IPS-18c (cell line): ENCODE data around the gene KDM3A.

Experiments used
- H3K4me3 ChIP-seq: 2 replicates; pipeline ENCODE4 v1.7.0; 2013; ENCODE audit warnings: low read depth, mild to moderate bottlenecking, low read length, moderate library complexity; ENCODE audit not compliant: insufficient read depth
- H3K9me3 ChIP-seq: one replicate; pipeline ENCODE4 v1.6.1; 2013; ENCODE audit warnings: mild to moderate bottlenecking, low read length, moderate library complexity; ENCODE audit not compliant: control insufficient read depth, insufficient read depth

The KDM3A gene

GRCh38 chr2:86461042-86461743, 20.0 kb downstream of the KDM3A start:
- Histone ChIP-seq H3K4me3 (no peak overlapping the region), H3K9me3 (no peaks in the 10 kb centered on the region)

GRCh38 chr2:86464652-86465051, 23.5 kb downstream of the KDM3A start:
- Histone ChIP-seq H3K4me3 (no peak overlapping the region), H3K9me3 (no peaks in the 10 kb centered on the region)

DNA sequence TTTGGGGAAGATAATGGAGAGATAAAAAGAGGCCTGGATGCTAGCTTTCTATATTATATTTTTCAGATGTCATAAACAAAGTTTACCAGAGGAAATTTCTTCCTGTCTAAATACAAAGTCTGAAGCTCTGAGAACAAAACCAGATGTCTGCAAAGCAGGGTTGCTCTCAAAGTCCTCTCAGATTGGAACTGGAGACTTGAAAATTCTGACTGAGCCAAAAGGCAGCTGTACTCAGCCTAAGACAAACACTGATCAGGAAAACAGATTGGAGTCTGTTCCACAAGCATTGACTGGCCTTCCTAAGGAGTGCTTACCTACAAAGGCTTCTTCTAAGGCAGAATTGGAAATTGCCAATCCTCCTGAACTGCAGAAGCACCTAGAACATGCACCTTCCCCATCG, 25.1 kb downstream of the KDM3A start:
- H3K9me3 ChIP-seq, result no peaks in the 10 kb centered on the region
- H3K4me3 ChIP-seq, result no peak overlapping the region

DNA sequence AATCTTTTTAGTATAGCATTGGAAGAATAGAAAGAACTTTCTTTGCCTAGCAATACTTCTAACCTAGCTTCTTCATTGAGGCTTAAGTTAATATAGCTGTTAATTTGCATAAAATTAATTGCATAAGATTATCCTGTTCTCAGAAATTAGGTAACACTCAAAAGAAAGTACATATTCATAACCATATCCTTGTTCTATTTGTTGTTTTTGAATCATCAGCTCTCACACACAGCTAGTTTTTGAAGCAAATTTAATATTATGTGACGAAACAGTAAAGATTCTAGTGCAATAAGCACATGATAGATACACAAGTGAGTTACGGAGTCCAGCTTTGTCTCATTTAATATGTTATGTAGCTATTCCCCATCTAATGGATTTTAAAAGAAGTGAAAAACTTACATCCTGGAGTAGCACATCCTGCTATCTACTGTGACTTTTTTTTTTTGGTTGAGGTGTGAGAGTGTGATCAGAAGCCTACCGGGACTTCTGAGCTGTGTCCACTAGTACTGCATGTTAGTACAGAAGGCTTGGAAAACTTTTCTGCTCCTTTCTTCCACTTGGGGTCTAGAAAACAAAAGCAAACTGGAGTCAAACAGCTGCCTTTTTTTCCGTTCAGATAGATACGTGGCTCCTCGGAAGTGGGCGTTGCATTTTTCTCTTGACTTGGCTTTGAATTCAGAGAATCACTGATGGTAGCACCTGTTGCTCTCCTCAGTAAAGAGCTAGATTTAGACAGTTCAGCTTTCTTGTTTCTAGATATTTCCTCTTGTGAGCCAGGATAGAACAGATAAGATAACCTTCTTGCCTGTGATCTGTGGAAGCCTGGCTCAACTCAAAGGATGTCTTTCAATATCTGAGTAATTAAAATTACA, 27.2 kb downstream of the KDM3A start:
- no peaks in the 10 kb centered on the region for H3K9me3 ChIP-seq

DNA sequence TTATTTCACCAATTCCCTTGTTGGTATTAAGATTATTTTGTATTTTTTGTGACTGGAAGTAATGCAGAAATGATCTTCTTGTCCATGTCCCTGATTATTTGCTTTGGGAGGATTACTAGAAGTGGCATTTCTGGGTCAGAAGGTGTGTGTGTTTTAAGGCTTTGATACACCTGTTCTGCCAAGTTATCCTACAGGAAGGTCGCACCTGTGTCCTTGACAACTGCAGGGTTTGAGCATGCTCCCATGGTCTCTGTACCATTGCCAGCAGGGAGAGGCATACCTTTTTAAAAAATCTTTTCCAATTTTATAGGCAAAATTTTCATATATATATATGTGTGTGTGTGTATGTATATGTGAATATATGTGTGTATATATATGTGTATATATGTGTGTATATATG, 29.7 kb downstream of the KDM3A start:
- H3K9me3 ChIP-seq, result no peaks in the 10 kb centered on the region
- no peak overlapping the region for H3K4me3 ChIP-seq

More for the DNA sequence above, 27.2 kb downstream of the KDM3A start:
- H3K4me3 ChIP-seq, result no peak overlapping the region

- no peaks in the 10 kb centered on the region for H3K9me3 ChIP-seq
Observed at GRCh38 chr2:86471637-86472036, 30.5 kb downstream of the KDM3A start.

GRCh38 chr2:86476092-86476491, 34.9 kb downstream of the KDM3A start:
- Histone ChIP-seq H3K4me3 (no peak overlapping the region), H3K9me3 (no peaks in the 10 kb centered on the region)

More at GRCh38 chr2:86471637-86472036, 30.5 kb downstream of the KDM3A start:
- no peak overlapping the region for H3K4me3 ChIP-seq

GRCh38 chr2:86476918-86477317, 35.7 kb downstream of the KDM3A start:
- H3K4me3 ChIP-seq, result no peak overlapping the region
- H3K9me3 ChIP-seq, result no peaks in the 10 kb centered on the region

DNA sequence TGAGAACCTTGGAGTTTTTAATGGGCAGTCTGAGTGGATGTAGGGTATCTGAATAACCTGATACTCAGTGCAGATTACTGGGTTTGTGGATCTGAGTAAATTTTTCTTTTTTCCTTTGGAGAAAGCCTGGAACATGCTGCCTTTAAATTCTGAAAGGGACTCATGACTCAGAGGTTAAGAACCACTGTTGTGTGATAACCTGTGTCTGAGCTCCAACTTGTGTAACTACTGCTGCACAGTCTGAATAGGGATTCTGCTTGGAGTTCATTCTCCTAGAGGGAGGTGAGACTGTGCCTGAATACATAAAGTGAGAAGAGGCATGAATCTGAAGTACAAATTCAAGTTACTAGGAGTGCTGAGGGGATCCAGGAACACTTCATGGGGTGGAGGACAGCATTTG, 36.2 kb downstream of the KDM3A start:
- no peaks in the 10 kb centered on the region for H3K9me3 ChIP-seq

DNA sequence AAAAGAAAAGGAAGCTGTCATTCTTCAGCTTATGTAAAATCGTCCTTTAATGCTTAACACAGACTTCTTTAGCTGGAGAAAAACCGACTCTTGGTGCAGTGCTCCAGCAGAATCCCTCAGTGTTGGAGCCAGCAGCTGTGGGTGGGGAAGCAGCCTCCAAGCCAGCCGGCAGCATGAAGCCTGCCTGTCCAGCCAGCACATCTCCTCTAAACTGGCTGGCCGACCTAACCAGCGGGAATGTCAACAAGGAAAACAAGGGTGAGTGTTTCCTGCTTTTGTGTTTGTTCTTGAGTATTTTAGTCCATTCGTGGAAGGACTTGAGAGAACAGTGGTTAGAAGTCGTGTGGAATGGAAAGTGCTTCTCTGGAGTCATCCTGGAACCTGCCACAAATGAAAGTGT, 38.9 kb downstream of the KDM3A start:
- H3K9me3 ChIP-seq, result no peaks in the 10 kb centered on the region

More for the DNA sequence above, 36.2 kb downstream of the KDM3A start:
- no peak overlapping the region for H3K4me3 ChIP-seq

DNA sequence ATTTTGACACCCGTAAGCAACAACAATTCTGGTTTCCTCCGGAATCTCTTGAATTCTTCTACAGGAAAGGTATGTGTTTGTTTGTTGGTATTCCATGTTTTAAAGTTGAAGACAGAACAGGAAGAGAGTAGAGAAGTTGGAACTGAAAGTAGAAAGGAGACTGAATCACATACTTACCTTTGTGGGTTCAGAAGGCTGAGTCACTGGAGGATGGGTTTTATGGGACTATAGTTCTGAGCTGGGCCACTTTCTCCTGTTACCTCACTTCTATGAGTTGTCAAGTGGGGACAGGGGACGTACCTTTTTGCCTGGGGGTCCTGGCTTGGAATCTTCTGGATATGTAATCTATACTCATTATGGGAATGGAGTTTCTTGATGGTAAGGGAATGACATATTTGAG, 40.9 kb downstream of the KDM3A start:
- no peaks in the 10 kb centered on the region for H3K9me3 ChIP-seq
- no peak overlapping the region for H3K4me3 ChIP-seq

More for the DNA sequence above, 38.9 kb downstream of the KDM3A start:
- H3K4me3 ChIP-seq, result no peak overlapping the region

DNA sequence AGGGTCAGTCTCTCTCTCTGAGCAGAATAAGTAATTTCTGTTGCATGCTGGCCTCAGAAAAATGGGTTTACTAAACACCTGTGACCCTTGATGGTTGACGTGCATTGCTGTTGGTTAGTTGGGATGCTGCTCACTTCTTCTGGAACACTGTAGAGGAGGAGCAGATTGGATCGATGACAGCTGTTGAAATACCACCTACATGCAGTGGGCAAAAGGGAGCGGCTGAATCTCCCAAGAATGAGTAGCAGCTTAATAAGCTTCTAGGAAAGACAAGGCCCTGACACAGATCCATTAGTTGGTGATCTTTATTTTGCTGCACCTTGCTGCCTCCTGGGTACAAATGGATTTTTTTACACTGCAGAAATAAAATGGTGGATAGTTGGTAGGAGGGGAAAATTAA, 43.2 kb downstream of the KDM3A start:
- Histone ChIP-seq H3K4me3 (no peak overlapping the region), H3K9me3 (no peaks in the 10 kb centered on the region)

DNA sequence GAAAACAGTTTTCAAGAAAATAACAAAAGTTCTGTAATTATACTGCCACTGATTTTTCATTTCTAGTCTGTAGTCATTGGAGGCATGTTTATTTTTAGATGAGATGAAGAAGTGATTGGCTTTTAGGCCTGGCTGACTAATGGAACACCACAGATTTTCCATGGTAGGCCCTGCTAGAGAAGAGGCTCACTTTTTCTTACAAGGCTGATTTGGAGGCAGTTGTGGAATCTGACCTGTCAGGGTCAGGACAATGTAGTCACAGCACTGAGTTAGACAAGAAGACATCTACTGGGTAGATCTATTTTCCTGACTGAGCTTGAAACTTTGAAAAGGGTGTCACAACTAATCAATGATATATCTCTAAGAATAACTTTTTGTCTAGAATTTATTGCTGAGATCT, 43.9 kb downstream of the KDM3A start:
- Histone ChIP-seq H3K4me3 (no peak overlapping the region), H3K9me3 (no peaks in the 10 kb centered on the region)

GRCh38 chr2:86485802-86486201, 44.6 kb downstream of the KDM3A start:
- no peaks in the 10 kb centered on the region for H3K9me3 ChIP-seq
- H3K4me3 ChIP-seq, result no peak overlapping the region

DNA sequence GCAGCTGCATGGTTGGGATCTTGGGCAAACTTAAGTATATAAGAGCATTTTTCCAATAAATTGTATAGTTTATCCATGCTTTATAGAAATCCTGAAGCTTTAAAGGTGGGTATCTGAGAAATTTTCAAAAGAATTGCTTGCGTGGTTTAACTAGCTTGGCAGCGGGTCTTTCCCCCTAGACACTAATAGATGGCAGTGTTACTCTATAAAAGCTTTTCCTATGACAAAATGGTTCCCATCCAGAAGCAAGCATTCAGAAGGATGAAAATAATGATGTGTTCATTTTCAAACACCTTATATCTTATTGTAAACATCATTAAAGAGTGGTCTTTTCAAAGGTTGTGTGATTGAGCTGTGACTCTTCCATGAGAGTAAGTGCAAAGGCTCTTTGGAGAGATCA, 45.9 kb downstream of the KDM3A start:
- Histone ChIP-seq H3K9me3 (no peaks in the 10 kb centered on the region), H3K4me3 (no peak overlapping the region)

DNA sequence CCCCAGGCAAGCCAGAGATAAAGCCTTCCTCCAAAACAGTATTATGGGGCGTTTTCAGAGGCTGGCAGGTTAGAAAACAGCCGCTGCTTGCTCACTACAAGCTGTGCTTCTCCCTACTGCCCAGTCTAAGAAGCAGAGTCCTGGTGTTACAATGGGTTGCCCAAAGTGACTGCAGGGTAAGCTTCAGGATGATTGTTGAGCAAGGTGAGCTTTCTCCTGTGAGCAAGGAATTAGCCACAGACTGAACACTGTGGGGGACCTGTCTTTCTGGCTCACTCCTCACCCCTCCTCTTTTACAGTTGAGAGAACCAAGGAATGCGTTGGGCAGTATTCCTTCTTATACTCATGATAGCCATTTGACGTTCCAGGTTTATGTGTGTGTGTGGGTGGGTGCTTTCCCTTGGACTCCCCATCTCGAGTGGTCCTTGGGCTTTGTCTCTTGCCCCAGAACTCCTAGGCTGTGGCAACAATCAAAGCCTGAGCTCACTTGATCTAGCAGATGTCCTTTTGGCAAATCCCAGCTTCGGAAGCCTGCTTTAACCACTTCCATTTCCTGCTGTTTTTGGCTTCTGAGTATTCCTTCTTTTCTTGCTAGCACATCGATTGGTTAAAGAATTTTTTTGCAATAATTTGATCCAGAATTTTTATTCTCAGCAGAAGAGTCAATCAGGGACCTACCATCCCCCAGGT, 47.5 kb downstream of the KDM3A start:
- no peaks in the 10 kb centered on the region for H3K9me3 ChIP-seq
- H3K4me3 ChIP-seq, result no peak overlapping the region

- H3K4me3 ChIP-seq, result no peak overlapping the region
- H3K9me3 ChIP-seq, result no peaks in the 10 kb centered on the region
Observed at GRCh38 chr2:86489542-86489941, 48.4 kb downstream of the KDM3A start.

DNA sequence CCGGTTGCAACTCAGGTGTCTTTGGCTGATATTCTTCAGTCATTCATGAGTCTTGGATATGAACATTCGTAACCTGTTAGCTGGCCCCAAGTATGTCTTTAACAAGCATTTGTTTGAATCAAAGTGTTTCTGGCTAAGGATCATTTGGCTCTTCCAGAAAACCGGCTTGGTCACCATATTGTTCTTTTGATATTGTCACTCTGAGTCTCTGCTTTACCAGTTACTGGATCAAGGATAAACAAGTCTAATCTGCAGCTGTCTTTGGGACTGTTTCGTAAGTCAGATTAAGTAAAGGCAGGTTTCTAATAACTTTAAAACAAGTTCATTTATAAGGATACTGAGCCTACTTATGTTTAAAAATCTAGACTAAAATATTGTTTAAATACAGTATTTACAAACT, 49.1 kb downstream of the KDM3A start:
- Histone ChIP-seq H3K4me3 (no peak overlapping the region), H3K9me3 (no peaks in the 10 kb centered on the region)
